ENCODE data around the gene ANKS6. TPM values are rescaled to one million over a fixed set of nuclear protein-coding genes. Genes with fewer than 3 reads are reported as not detected.

Gene ANKS6
- total RNA-seq, 1 experiment from 2014 or later = 46.3 TPM

DNA sequence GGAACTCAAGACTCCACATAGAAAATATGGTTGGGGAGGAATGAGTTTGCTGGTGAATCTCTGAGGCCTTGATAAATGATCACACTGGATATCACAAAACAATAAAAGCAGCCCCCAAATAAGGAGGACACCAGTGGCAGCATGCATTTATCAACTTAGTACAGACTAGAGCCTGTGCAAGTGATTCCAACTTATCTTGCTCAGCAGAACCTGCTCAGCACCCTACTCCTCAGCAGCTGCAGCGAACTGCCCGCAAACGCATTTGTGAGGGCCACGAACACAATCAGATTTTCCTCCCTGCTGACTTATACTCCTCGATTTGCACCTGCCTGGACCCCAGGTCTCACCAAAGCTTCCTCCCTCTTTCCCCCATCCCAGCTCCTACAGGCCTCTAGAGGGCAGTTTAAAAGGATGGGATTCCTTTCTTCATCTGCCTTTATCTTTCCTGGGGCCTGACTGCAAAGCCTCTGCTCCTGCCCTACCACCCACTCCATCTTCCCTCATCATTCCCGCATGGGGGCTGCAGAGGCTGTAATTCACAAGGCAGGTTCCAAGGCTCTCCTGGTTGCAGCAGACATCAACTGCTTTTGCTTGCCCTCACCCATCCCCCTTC, 41.2 kb downstream of the ANKS6 start:
- Histone ChIP-seq H3K18ac (ENCODE audit: insufficient read length, low read depth, low read length) (no peak overlapping the region), H3K14ac (ENCODE audit: insufficient read depth, low read length) (no peak overlapping the region), H4K5ac (ENCODE audit: insufficient read length, low read depth, low read length) (no peak overlapping the region), H3K9ac (ENCODE audit: extremely low read depth, insufficient read length, low read length) (no peak overlapping the region), H2BK5ac (ENCODE audit: insufficient read length, low read length) (no peak overlapping the region), H2BK20ac (ENCODE audit: low read depth, low read length, poor library complexity, severe bottlenecking) (no peak overlapping the region), H3K27ac (ENCODE audit: insufficient read length, low read depth, low read length) (no peak overlapping the region), H4K20me1 (ENCODE audit: control insufficient read depth, insufficient read depth, insufficient read length) (no peaks in the 10 kb centered on the region), H3K4me1 (ENCODE audit: insufficient read depth, low read length) (no peaks in the 10 kb centered on the region), H2AK5ac (ENCODE audit: insufficient read length, low read length) (no peak overlapping the region), H3K56ac (ENCODE audit: insufficient read length, low read depth, low read length) (no peak overlapping the region), H4K91ac (ENCODE audit: insufficient read length, low read depth, low read length) (no peak overlapping the region), H3K27me3 (ENCODE audit: insufficient read depth, low read length) (no peaks in the 10 kb centered on the region), H2BK15ac (ENCODE audit: low read depth, low read length) (no peak overlapping the region), H3K9me3 (ENCODE audit: control insufficient read depth, low read depth, low read length) (no peaks in the 10 kb centered on the region), H3K23ac (ENCODE audit: insufficient read length, low read depth, low read length) (no peak overlapping the region), H2BK12ac (ENCODE audit: insufficient read length, low read depth, low read length) (no peak overlapping the region), H2AFZ (ENCODE audit: low read length) (no peak overlapping the region), H3K79me2 (ENCODE audit: insufficient read depth, low read length) (no peaks in the 10 kb centered on the region), H3K23me2 (ENCODE audit: insufficient read length, low read depth, low read length, poor library complexity, severe bottlenecking) (no peaks in the 10 kb centered on the region), H3K4me2 (ENCODE audit: insufficient read depth, insufficient read length, low read length) (no peak overlapping the region), H2BK120ac (ENCODE audit: low read depth, low read length, poor library complexity, severe bottlenecking) (no peak overlapping the region), H3K4ac (ENCODE audit: low read depth, low read length) (no peak overlapping the region), H4K8ac (replicated peaks; ENCODE audit: insufficient read length, low read depth, low read length) (no peak overlapping the region), H3K79me1 (ENCODE audit: insufficient read depth, low read depth, low read length, poor library complexity, severe bottlenecking) (no peaks in the 10 kb centered on the region), H3T11ph (ENCODE audit: low read length) (no peak overlapping the region)
- Mint-ChIP-seq H3K36me3 (ENCODE audit: insufficient read depth in 1 of 3, low read depth in 3 of 3) (peaks cover 43 to 76% (median 70%) of the 10 kb centered on the region in 3 experiments), H3K4me1 (no peaks in the 10 kb centered on the region), H3K27ac (no peak overlapping the region), H3K9me3 (peaks cover 12 to 14% of the 10 kb centered on the region in 2 experiments), H3K27me3 (ENCODE audit: low read depth) (no peaks in the 10 kb centered on the region), H3K4me3 (no peak overlapping the region)
- TF ChIP-seq, protein P1, sequence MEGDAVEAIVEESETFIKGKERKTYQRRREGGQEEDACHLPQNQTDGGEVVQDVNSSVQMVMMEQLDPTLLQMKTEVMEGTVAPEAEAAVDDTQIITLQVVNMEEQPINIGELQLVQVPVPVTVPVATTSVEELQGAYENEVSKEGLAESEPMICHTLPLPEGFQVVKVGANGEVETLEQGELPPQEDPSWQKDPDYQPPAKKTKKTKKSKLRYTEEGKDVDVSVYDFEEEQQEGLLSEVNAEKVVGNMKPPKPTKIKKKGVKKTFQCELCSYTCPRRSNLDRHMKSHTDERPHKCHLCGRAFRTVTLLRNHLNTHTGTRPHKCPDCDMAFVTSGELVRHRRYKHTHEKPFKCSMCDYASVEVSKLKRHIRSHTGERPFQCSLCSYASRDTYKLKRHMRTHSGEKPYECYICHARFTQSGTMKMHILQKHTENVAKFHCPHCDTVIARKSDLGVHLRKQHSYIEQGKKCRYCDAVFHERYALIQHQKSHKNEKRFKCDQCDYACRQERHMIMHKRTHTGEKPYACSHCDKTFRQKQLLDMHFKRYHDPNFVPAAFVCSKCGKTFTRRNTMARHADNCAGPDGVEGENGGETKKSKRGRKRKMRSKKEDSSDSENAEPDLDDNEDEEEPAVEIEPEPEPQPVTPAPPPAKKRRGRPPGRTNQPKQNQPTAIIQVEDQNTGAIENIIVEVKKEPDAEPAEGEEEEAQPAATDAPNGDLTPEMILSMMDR (conservative IDR thresholded peaks at IDR 0.05) = peak; percentile 47
- no CpG with 5 or more reads among the region's 6 CpGs for WGBS (ENCODE audit: extremely low coverage, insufficient read length, low lambda C conversion rate)
- no peak for DNase-seq
